B cell (primary cell): ENCODE measurements around the gene LDLRAD1. TPM values are rescaled to one million over a fixed set of nuclear protein-coding genes. Genes with fewer than 3 reads are reported as not detected.

Experiments
- ATAC-seq: fragments of 200-7000 bp; cut with Tn5 transposase; one replicate; pipeline ENCODE4 v1.10.0; 2021; ENCODE audit warnings: low read depth, mild to moderate bottlenecking, moderate number of reproducible peaks, moderate library complexity
- CTCF ChIA-PET: fragments of 350-600 bp; sonication (Branson Sonifier 250); formaldehyde crosslinking; loops from one replicate; lab custom pipeline; 2021; ENCODE audit warnings: antibody characterized with exemption, inconsistent platforms; lab: Charles Lee
- POLR2A ChIA-PET: fragments of 350-600 bp; sonication (Branson Sonifier 250); formaldehyde crosslinking; loops from one replicate; lab custom pipeline; 2021; ENCODE audit warnings: antibody characterized with exemption; lab: Charles Lee
- DNase-seq: peaks from one replicate; pipeline ENCODE4 v3.0.0; 2013
- H2AFZ ChIP-seq: 2 replicates; pipeline ENCODE4 v1.6.1; 2012; ENCODE audit warnings: mild to moderate bottlenecking, low read depth, low read length; ENCODE audit not compliant: insufficient read depth, poor library complexity, severe bottlenecking
- H3K27ac ChIP-seq, 2 donors: 1 replicate in 1 of 2; 2 replicates in 1 of 2; pipeline ENCODE4 v1.5.1; 2012 to 2013; ENCODE audit warnings: low read length in 2 of 2, mild to moderate bottlenecking in 2 of 2, moderate library complexity in 1 of 2
- H3K27me3 ChIP-seq, 4 experiments: fragments of 200-600 bp in 1 of 4; sonication (generic) in 1 of 4; replicated peaks in 1 of 4; 1 replicate in 2 of 4; 2 replicates in 2 of 4; pipeline versions ENCODE4 v1.6.1 to v1.7.0; 2013 to 2016; ENCODE audit warnings: low read length in 3 of 4, mild to moderate bottlenecking in 2 of 4, mixed read lengths in 1 of 4, moderate library complexity in 1 of 4; ENCODE audit not compliant: insufficient read depth in 4 of 4, control insufficient read depth in 3 of 4; ENCODE audit errors: control extremely low read depth in 1 of 4
- H3K36me3 ChIP-seq, 2 experiments: replicated peaks in 1 of 2; 1 replicate in 1 of 2; 2 replicates in 1 of 2; pipeline versions ENCODE4 v1.6.1 to v1.7.1; 2013; ENCODE audit warnings: low read length in 1 of 2; ENCODE audit not compliant: insufficient read depth in 2 of 2, control insufficient read depth in 1 of 2; ENCODE audit errors: control extremely low read depth in 1 of 2, extremely low read depth in 1 of 2
- H3K4me1 ChIP-seq, 2 donors: fragments of 200-600 bp in 1 of 2; sonication (generic) in 1 of 2; 1 replicate in 1 of 2; 2 replicates in 1 of 2; pipeline versions ENCODE4 v1.5.1 to v1.6.1; 2013 to 2017; ENCODE audit warnings: low read length in 2 of 2; ENCODE audit not compliant: control insufficient read depth in 2 of 2, insufficient read depth in 2 of 2
- H3K4me2 ChIP-seq: replicated peaks from 2 replicates; pipeline ENCODE3; 2012; ENCODE audit warnings: mild to moderate bottlenecking, low read depth, low read length; ENCODE audit not compliant: poor library complexity, severe bottlenecking
- H3K4me3 ChIP-seq, 5 experiments: fragments of 200-600 bp in 1 of 5; sonication (generic) in 1 of 5; 1 replicate in 3 of 5; 2 replicates in 2 of 5; pipeline versions ENCODE4 v1.5.1 to v1.7.0; 2011 to 2016; ENCODE audit warnings: low read length in 4 of 5, mild to moderate bottlenecking in 4 of 5, low read depth in 2 of 5, control low read depth in 1 of 5, moderate library complexity in 1 of 5; ENCODE audit not compliant: insufficient read depth in 1 of 5; ENCODE audit errors: control extremely low read depth in 1 of 5, extremely low read depth in 1 of 5
- H3K79me2 ChIP-seq: fragments of 200-600 bp; sonication (generic); one replicate; pipeline ENCODE4 v1.6.0; 2016; ENCODE audit warnings: low read length; ENCODE audit not compliant: control insufficient read depth, insufficient read depth
- H3K9ac ChIP-seq: fragments of 200-600 bp; sonication (generic); 2 replicates; pipeline ENCODE4 v1.6.1; 2017; ENCODE audit warnings: mild to moderate bottlenecking, low read length, moderate library complexity
- H3K9me3 ChIP-seq, 3 donors: one replicate each; pipeline versions ENCODE4 v1.6.1 to v1.7.1; 2013; ENCODE audit warnings: low read length in 2 of 3; ENCODE audit not compliant: control insufficient read depth in 2 of 3, insufficient read depth in 1 of 3; ENCODE audit errors: control extremely low read depth in 1 of 3
- H4K20me1 ChIP-seq: 2 replicates; pipeline ENCODE4 v1.6.0; 2012; ENCODE audit warnings: mild to moderate bottlenecking, low read length; ENCODE audit not compliant: insufficient read depth, control insufficient read depth, poor library complexity, severe bottlenecking
- H3K27ac Mint-ChIP-seq: one replicate; pipeline ENCODE4 v1.8.0; 2021; ENCODE audit warnings: mixed read lengths
- H3K27me3 Mint-ChIP-seq: one replicate; pipeline ENCODE4 v1.8.0; 2021; ENCODE audit warnings: mixed read lengths
- H3K4me1 Mint-ChIP-seq: one replicate; pipeline ENCODE4 v1.8.0; 2021; ENCODE audit warnings: mixed read lengths
- H3K4me3 Mint-ChIP-seq: one replicate; pipeline ENCODE4 v1.8.0; 2021; ENCODE audit warnings: mixed read lengths
- H3K9me3 Mint-ChIP-seq: one replicate; pipeline ENCODE4 v1.8.0; 2022; ENCODE audit warnings: mixed read lengths; ENCODE audit not compliant: insufficient read depth
- CTCF ChIP-seq: fragments of 200-600 bp; IDR thresholded peaks from one replicate; pipeline ENCODE4 v1.8.0; 2022; ENCODE audit warnings: antibody characterized with exemption, mild to moderate bottlenecking
- EZH2 ChIP-seq: IDR thresholded peaks from 2 replicates; pipeline ENCODE4 v1.6.1; 2012; ENCODE audit warnings: borderline replicate concordance, low read depth, mild to moderate bottlenecking, moderate library complexity, low read length; ENCODE audit not compliant: insufficient read depth, poor library complexity, severe bottlenecking
- WGBS: methylation state at CpG from one replicate; pipeline ENCODE4 v1.1.5; 2013; ENCODE audit warnings: missing lambda C conversion rate; ENCODE audit not compliant: insufficient coverage; 5-methylcytosine and 5-hydroxymethylcytosine counted together
- intact Hi-C: fragments of 100-400 bp; cut with micrococcal nuclease; formaldehyde crosslinking; loops from one replicate; pipeline ENCODE4 v1.10.0; 2022
- polyA plus RNA-seq: library from polyadenylated mRNA; depleted of rRNA; stranded (reverse); fragments of >200 nt; gene quantifications from 2 replicates; pipeline ENCODE4 v1.2.3, GENCODE V29; 2012
- total RNA-seq, 2 donors: library from RNA; stranded (reverse); fragments of 120-200 nt in 1 of 2; gene quantifications; 1 replicate in 1 of 2; 2 replicates in 1 of 2; pipeline versions ENCODE4 v1.2.3 to v1.2.4, GENCODE V29; 2013 to 2022

Gene LDLRAD1
- total and polyA plus RNA-seq, 2 donors (not counting 1 experiment from before 2014, with no cell fraction given), result not detected

- CTCF ChIA-PET, result interaction anchor here (0.9 kb wide), 1 partner anchor 194 kb away, joined by 3 read pairs; no protein-coding TSS in a partner anchor
- intact Hi-C loops, result no loop called here
- peaks cover 89% of the 10 kb centered on the region for H3K79me2 ChIP-seq
Measured at GRCh38 chr1:54054438-54054749, 36.4 kb upstream of the LDLRAD1 start.

More at GRCh38 chr1:54054438-54054749, 36.4 kb upstream of the LDLRAD1 start:
- Histone ChIP-seq H3K4me2 (peak overlapping the region; percentile 94), H3K4me1 (peaks cover 30 to 35% of the 10 kb centered on the region in 2 donors), H3K9me3 (no peaks in the 10 kb centered on the region), H3K36me3 (peaks cover 0 to 6% of the 10 kb centered on the region in 2 experiments), H3K9ac (peak overlapping the region; percentile 95), H2AFZ (peak overlapping the region; percentile 95), H3K27me3 (no peaks in the 10 kb centered on the region), H4K20me1 (peaks cover 4% of the 10 kb centered on the region), H3K4me3 (peak overlapping the region; percentile 61 to 92 (median 67)), H3K27ac (peak overlapping the region in 1 of 2 donors; percentile 94)
- POLR2A ChIA-PET, result interaction anchor here (1.5 kb wide), 1 partner anchor 15 kb away, joined by 3 read pairs; no protein-coding TSS in a partner anchor
- no peak for ATAC-seq
- Mint-ChIP-seq H3K27me3 (no peaks in the 10 kb centered on the region), H3K27ac (peak overlapping the region; percentile 60), H3K9me3 (no peaks in the 10 kb centered on the region), H3K4me1 (peaks cover 31% of the 10 kb centered on the region), H3K4me3 (no peak overlapping the region)
- DNase-seq, result no peak
- TF ChIP-seq EZH2 (no peak), CTCF (no peak)
- 6% methylated on average over 4 of the region's 5 CpGs for WGBS
